Hepatocyte (in vitro differentiated cells): ENCODE data around the gene RAB3IP.

Experiments
- CTCF ChIP-seq: fragments of 200-600 bp; sonication (generic); IDR thresholded peaks from 2 replicates; pipeline ENCODE4 v1.5.1; 2016; ENCODE audit warnings: antibody characterized with exemption, mild to moderate bottlenecking; ENCODE audit not compliant: poor library complexity
- EZH2 ChIP-seq: fragments of 200-600 bp; sonication (generic); IDR thresholded peaks from 2 replicates; pipeline ENCODE4 v1.6.1; 2016; ENCODE audit warnings: antibody characterized with exemption, mild to moderate bottlenecking, borderline replicate concordance
- EZH2phosphoT487 ChIP-seq: fragments of 200-600 bp; sonication (generic); IDR thresholded peaks from one replicate; pipeline ENCODE4 v1.6.1; 2018; ENCODE audit warnings: antibody characterized with exemption, mild to moderate bottlenecking, low read depth, moderate library complexity; ENCODE audit not compliant: unreplicated experiment, severe bottlenecking

GRCh38 chr12:69689638-69690037 lies 49.0 kb upstream of the RAB3IP start:
- TF ChIP-seq EZH2phosphoT487, result no peak
- TF ChIP-seq CTCF, result no peak
- no peak for TF ChIP-seq EZH2
